Sigmoid colon (tissue), 7 donors: Measurements from ENCODE around the gene VPS35L. TPM values are rescaled to one million over a fixed set of nuclear protein-coding genes. Genes with fewer than 3 reads are reported as not detected.
A peak's percentile ranks its signal among the peaks of the same experiment; 100 is the strongest.

Experiments used
- DNase-seq: peaks from one replicate; pipeline ENCODE4 v3.0.0-alpha.2; 2019
- H3K27ac ChIP-seq, 4 donors: fragments of 200-600 bp; sonication (generic); one replicate each; pipeline ENCODE4 v1.5.1; 2016 to 2019; ENCODE audit warnings: mild to moderate bottlenecking in 1 of 4
- H3K27me3 ChIP-seq, 3 donors: fragments of 200-600 bp; sonication (generic); one replicate each; pipeline ENCODE4 v1.5.1; 2019; ENCODE audit warnings: mild to moderate bottlenecking in 1 of 3
- H3K36me3 ChIP-seq, 4 donors: fragments of 200-600 bp; sonication (generic); one replicate each; pipeline ENCODE4 v1.5.1; 2016 to 2019
- H3K4me1 ChIP-seq, 4 donors: fragments of 200-600 bp; sonication (generic); one replicate each; pipeline ENCODE4 v1.5.1; 2017 to 2019
- H3K4me3 ChIP-seq, 4 donors: fragments of 200-600 bp; sonication (generic); one replicate each; pipeline ENCODE4 v1.5.1; 2017 to 2019; ENCODE audit warnings: mild to moderate bottlenecking in 2 of 4, moderate library complexity in 1 of 4
- H3K9me3 ChIP-seq, 4 donors: fragments of 200-600 bp in 3 of 4; sonication (generic) in 3 of 4; one replicate each; pipeline versions ENCODE4 v1.5.1 to v1.6.1; 2013 to 2019
- CTCF ChIP-seq, 4 experiments: fragments of 450-650 bp in 3 of 4; fragments of 200-600 bp in 1 of 4; IDR thresholded peaks; one replicate each; pipeline ENCODE4 v1.5.1; 2016 to 2019; ENCODE audit warnings: antibody characterized with exemption in 4 of 4, mild to moderate bottlenecking in 3 of 4, moderate library complexity in 2 of 4
- EP300 ChIP-seq, 4 donors: sonication (generic); formaldehyde crosslinking; IDR thresholded peaks; one replicate each; pipeline ENCODE4 v1.6.1; 2017; ENCODE audit warnings: antibody characterized with exemption in 4 of 4
- POLR2A ChIP-seq, 2 donors: fragments of 450-650 bp; IDR thresholded peaks; one replicate each; pipeline ENCODE4 v1.6.1; 2016; ENCODE audit warnings: antibody characterized with exemption in 2 of 2, mild to moderate bottlenecking in 2 of 2, moderate library complexity in 2 of 2
- POLR2AphosphoS5 ChIP-seq, 4 donors: sonication (generic); formaldehyde crosslinking; IDR thresholded peaks; one replicate each; pipeline ENCODE4 v1.6.1; 2017; ENCODE audit warnings: antibody characterized with exemption in 4 of 4
- WGBS, 2 donors: extraction: QIAGEN DNeasy Blood & Tissue Kit; methylation state at CpG; one replicate each; pipeline ENCODE4 v1.1.7; 2013; 5-methylcytosine and 5-hydroxymethylcytosine counted together
- intact Hi-C: fragments of 100-400 bp; cut with DNase I; formaldehyde crosslinking; loops from one replicate; pipeline ENCODE4 v1.15.1; 2023
- polyA plus RNA-seq, 3 donors: library from polyadenylated mRNA; stranded (reverse); fragments of 200-250 nt; gene quantifications; one replicate each; pipeline ENCODE4 v1.2.3, GENCODE V29; 2013
- total RNA-seq, 4 donors: library from RNA; depleted of rRNA; stranded (reverse); fragments of >200 nt; gene quantifications; one replicate each; pipeline ENCODE4 v1.1.0, GENCODE V29; 2016
- donor health status: healthy with polysubstance abuse.
- donor health status: Bipolar disorder and iron deficiency.
- donor health status: healthy.

VPS35L gene
- total RNA-seq (10 to 100 TPM; 34.6 to 53.7 (median 47.8) TPM), polyA plus RNA-seq (10 to 100 TPM; 21.6 to 41.8 (median 29.6) TPM)

DNA sequence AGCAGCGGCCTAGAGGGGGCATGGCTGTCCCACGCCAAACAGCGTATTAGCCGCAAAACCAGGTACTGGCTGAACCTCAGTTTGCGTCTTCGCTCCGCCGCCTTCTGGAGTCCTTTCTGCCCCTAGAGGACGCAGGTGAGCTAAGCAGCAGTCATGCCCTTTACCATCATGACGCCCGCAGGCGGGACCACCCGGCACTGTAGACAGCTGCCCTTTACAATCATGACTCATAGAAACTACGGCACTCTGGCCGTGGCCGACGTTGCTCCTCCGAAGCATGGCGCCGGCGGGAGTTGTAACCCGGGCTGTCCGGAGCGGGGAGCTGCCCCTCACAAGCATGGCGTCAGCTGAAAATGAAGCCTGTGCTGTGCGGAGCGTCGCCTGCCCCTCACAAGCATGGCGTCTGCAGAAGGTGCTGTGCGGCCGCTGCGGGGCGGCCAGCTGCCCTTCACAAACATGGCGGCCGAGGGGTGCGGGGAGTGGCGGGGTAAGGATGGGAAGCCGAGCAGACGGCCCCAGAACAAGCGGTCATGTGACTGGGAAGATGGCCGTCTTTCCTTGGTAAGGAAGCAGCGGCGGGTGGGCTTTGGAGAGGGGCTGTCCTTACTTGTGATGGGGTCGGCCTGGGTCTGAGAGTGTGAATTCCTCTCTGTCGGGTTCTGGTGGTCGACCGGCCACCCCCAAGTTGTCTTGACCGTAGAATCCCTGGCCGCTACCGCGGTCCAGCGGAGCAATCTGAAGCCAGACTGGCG lies at the start of gene VPS35L:
Gene VPS35L (plus strand): TSS at position 518 of the 752 bp plus-strand sequence. CDS start 27 bp downstream, at position 545.
- Histone ChIP-seq H3K36me3 (peaks cover 0 to 16% (median 0%) of the 10 kb centered on the region in 4 donors), H3K4me3 (peak within 1 kb of the TSS; percentile 69 to 88 (median 76)), H3K27ac (peak within 1 kb of the TSS; percentile 86 to 90 (median 88)), H3K27me3 (no peaks in the 10 kb centered on the region), H3K4me1 (peaks cover 0 to 18% (median 17%) of the 10 kb centered on the region in 4 donors), H3K9me3 (no peaks in the 10 kb centered on the region)
- DNase-seq: peak; percentile 98
- TF ChIP-seq EP300 (IDR thresholded peaks at IDR 0.05) (peak in 1 of 4 donors; percentile 4), CTCF (IDR thresholded peaks at IDR 0.05) (peak; percentile 64 to 72 (median 68)), POLR2AphosphoS5 (IDR thresholded peaks at IDR 0.05) (peak; percentile 38 to 78 (median 68)), POLR2A (IDR thresholded peaks at IDR 0.05) (peak in 1 of 2 donors; percentile 22)
- intact Hi-C loops: loop anchor here (2.0 to 10.0 kb wide), 3 partner anchors 33 to 438 kb away; partner anchors contain the start of genes CCP110, GDE1, IQCK and KNOP1
- 0% methylated on average over 53 of the region's 53 CpGs for WGBS, 2 donors

DNA sequence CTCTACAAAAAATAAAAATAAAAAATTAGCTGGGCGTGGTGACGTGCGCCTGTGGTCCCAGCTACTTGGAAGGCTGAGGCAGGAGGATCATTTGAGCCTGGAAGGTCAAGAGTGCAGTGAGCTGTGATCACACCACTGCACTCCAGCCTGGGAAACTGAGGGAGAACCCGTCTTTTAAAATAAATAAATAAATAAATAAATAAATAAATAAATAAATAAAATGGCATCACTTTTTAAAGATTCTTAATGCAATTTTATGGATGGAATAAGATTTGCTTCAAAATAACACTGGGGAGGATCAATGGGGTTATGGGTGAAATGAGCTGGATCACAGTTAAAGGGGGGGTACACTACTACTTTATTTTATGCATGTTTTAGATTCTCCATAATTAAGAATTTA lies 48.5 kb upstream of the VPS35L start:
- no peak overlapping the region for H3K4me3 ChIP-seq
- DNase-seq: no peak
- no peak overlapping the region for H3K27ac ChIP-seq
- no peaks in the 10 kb centered on the region for H3K9me3 ChIP-seq
- WGBS, 2 donors: 84 to 96% methylated on average over 4 of the region's 4 CpGs
- H3K27me3 ChIP-seq: no peaks in the 10 kb centered on the region
- H3K4me1 ChIP-seq: no peaks in the 10 kb centered on the region
- intact Hi-C loops: no loop called here
- peaks cover 30 to 94% (median 34%) of the 10 kb centered on the region in 4 donors for H3K36me3 ChIP-seq
- TF ChIP-seq POLR2A (IDR thresholded peaks at IDR 0.05) (no peak), EP300 (IDR thresholded peaks at IDR 0.05) (no peak), CTCF (IDR thresholded peaks at IDR 0.05) (no peak), POLR2AphosphoS5 (IDR thresholded peaks at IDR 0.05) (no peak)

DNA sequence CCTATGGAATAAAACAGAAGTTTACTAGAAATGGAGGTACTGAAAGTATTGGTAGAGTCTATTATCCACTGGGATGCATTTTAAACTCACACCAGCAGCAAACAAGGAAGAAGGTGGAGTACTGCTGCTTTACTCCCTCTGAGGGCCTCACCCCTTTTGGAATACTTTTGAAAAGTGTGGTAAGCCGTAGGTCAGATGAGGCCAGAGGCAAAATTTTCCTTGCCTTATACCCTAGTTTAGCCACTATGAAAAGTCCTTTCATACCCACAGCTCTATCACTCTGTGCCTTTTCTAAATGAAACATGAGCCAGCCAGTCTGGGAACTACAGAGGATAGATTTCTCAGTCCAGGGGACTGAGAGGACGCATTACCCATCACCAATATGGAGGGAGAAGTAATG lies 47.6 kb upstream of the VPS35L start:
- Histone ChIP-seq H3K4me3 (no peak overlapping the region), H3K27me3 (no peaks in the 10 kb centered on the region), H3K4me1 (no peaks in the 10 kb centered on the region), H3K36me3 (peaks cover 26 to 92% (median 32%) of the 10 kb centered on the region in 4 donors), H3K27ac (no peak overlapping the region), H3K9me3 (no peaks in the 10 kb centered on the region)
- WGBS, 2 donors: 78 to 91% methylated on average over 2 of the region's 2 CpGs
- DNase-seq: no peak
- no peak for TF ChIP-seq EP300 (IDR thresholded peaks at IDR 0.05)
- TF ChIP-seq POLR2A (IDR thresholded peaks at IDR 0.05): no peak
- intact Hi-C loops: no loop called here

GRCh38 chr16:19512297-19512696 lies 43.2 kb upstream of the VPS35L start:
- Histone ChIP-seq H3K27ac (no peak overlapping the region), H3K9me3 (no peaks in the 10 kb centered on the region), H3K4me3 (no peak overlapping the region), H3K4me1 (no peaks in the 10 kb centered on the region), H3K27me3 (no peaks in the 10 kb centered on the region), H3K36me3 (peaks cover 0 to 78% (median 6%) of the 10 kb centered on the region in 4 donors)
- DNase-seq: no peak
- intact Hi-C loops: no loop called here
- TF ChIP-seq POLR2A (IDR thresholded peaks at IDR 0.05): no peak
- no peak for TF ChIP-seq CTCF (IDR thresholded peaks at IDR 0.05)
- TF ChIP-seq POLR2AphosphoS5 (IDR thresholded peaks at IDR 0.05): no peak
- TF ChIP-seq EP300 (IDR thresholded peaks at IDR 0.05): no peak

DNA sequence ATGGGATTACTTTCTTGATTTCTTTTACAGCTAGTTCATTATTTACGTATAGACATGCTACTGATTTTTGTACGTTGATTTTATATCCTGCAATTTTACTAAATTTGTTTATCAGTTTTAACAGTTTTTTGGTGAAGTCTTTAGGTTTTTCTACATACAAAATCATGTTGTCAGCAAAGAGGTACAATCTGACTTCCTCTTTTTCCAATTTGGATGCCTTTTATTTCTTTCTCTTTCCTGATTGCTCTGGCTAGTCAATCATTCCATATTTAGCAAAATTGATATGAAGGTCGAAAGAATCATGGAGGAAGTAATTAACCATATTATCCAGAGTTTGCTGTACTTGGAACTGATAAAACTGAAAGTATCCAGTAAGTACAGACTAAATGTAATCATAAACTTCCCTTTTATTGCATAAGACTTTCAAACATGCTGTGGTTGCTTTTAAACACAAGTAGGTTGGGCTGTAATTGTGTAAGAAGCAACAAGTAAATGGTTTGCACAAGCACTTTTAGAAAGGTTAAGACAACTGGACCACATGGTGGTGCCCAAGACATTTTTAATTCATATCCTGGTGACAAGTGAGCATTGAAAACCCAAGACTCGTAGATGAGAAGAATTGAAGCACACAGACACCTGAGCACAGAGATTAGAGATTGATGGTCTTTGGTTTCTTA lies 42.0 kb upstream of the VPS35L start:
- WGBS, 2 donors: 18 to 44% methylated on average over 4 of the region's 4 CpGs
- Histone ChIP-seq H3K36me3 (peaks cover 0 to 67% (median 5%) of the 10 kb centered on the region in 4 donors), H3K27ac (no peak overlapping the region), H3K9me3 (no peaks in the 10 kb centered on the region), H3K4me1 (peaks cover 0 to 5% (median 2%) of the 10 kb centered on the region in 4 donors), H3K27me3 (no peaks in the 10 kb centered on the region), H3K4me3 (no peak overlapping the region)
- DNase-seq: no peak
- no peak for TF ChIP-seq CTCF (IDR thresholded peaks at IDR 0.05)
- TF ChIP-seq POLR2AphosphoS5 (IDR thresholded peaks at IDR 0.05): no peak
- TF ChIP-seq EP300 (IDR thresholded peaks at IDR 0.05): no peak
- no peak for TF ChIP-seq POLR2A (IDR thresholded peaks at IDR 0.05)
- intact Hi-C loops: no loop called here
